DMS79 (cell line): ENCODE measurements around the gene CPNE5.
"Not testable (repeated sequence)": the region's sequence is repeated elsewhere in the genome, so short reads cannot be mapped to it uniquely, and the experiment has no call there.

Experiments
- DNase-seq: peaks from one replicate; lab custom pipeline; 2025; lab: John Stamatoyannopoulos, UW

Gene CPNE5

DNA sequence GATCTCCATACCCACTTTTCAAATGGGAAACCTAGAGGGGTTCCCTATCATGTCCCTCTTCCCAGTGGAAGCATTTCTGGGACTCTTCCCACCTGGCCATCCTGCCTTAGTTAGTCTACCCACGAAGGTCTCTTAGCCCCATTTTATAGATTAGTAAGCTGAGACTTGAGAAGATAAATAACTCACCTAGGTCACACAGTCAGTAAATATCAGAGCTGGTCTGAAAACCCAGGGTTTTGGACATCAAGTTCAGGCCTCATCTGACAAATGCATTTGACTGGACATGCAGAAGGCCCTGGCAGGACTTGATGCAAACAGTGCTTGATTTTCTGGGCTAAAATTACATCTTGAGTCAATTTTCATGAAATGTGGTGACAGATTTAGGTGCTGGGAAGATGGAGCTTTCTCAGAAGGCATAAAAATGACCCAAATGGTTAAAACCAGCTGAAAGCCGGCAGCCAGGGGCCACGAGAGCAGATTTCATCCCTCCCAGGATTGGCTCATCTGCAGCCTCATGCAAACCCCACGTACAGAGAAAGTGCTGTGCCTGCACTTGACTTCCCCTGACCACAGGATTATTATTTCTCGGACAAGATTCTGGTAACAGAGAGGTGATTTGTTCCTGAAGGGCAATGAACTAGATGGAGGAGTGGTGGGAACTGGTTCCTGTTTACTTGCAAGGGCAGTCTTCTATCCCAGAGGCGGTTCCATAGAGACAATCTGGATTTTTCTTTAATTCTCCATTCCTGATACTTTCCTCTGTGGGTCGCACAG is 23.1 kb downstream of the CPNE5 start:
- no peak for DNase-seq

DNA sequence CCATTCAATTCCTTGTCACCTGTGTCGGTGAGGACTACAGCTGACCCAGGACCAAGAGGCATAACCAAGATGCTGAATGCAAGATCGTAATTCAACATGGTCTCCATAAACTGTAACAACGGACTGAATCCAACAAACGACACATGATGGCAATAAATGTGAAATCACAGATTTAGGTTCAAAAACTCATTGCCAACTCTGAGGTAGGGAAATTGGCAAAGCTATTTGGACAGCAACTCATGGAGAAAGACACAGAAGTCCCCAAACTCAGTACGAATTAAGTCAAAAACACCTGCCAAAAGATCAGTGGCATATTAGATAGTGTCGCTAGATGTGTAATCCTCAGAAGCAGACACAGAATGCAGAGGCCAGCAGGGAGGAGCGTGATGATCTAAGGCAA is 25.0 kb downstream of the CPNE5 start:
- DNase-seq, result no peak

DNA sequence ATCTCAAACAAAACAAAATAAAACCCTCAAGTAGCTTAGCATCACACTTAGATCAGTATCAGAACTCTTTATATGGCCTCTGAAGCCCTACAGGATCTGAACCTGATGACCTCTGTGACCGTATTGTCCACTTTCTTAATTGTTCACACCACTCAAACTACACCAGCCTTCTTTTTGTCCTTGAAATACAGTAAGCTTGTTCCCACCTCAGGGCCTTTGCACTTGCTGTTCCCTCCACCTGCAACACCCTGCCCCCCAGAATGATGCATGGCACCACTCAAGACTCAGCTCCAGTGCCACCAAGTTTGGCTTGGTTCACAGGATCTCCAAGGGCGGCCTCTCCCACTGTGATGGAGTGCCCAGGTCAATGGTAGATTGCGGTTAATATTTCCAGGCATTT is 25.7 kb downstream of the CPNE5 start:
- DNase-seq, result no peak

DNA sequence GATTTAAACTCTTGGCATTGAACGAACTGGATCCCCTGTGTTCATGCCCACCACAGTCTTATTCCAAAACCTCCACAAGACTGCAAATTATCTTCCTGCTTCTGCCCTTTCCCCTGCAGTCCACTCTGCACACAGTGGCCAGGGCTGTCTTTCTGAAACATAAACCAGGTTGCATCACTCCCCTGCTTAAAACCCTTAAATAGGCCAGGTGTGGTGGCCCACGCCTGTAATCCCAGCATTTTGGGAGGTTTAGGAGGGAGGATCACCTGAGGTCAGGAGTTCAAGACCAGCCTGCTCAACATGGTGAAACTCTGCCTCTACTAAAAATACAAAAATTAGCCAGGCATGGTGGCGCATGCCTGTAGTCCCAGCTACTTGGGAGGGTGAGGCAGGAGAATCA is 26.2 kb downstream of the CPNE5 start:
- DNase-seq, result not testable (repeated sequence)

DNA sequence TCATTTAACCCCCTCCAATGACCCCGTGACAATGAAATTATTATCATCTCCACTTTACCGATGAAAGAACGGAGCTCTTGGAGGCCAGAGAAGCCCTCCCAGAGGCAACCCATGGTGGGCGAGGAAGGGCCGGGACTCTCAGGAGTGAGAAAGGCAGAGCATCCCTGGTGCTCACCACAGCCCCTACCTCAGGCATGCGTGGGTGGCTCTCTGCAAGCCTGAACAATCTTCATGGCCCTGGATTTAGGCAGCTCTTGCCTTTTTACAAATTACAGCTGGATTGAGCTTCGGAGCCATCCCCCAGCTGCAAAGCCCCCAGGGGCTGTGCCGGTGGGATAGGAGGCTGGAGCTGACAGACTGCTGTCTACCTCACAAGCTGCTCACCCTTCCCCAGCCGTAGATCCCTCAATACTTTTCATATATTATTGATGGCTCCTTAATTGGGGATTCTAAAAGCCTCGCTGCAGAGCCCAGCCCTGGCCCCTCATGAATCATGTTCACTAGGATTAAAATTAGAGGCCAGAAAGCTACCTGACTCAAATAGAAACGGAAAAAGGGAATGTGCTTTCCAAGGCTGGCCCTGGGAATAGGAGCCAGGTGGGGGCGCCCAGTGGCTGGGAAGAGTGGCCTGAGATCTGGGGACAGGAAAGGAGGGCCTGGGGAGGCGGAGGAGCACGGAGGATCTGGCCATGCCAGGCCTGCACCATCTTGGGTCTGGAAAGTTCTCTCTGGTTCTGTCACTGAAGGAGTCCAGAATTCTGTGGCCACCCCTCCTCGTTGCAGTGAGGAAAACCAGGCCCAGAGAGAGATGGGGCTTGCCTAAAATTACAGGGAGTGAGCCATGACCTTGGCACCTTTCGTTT is 29.1 kb downstream of the CPNE5 start:
- DNase-seq, result peak; percentile 24

DNA sequence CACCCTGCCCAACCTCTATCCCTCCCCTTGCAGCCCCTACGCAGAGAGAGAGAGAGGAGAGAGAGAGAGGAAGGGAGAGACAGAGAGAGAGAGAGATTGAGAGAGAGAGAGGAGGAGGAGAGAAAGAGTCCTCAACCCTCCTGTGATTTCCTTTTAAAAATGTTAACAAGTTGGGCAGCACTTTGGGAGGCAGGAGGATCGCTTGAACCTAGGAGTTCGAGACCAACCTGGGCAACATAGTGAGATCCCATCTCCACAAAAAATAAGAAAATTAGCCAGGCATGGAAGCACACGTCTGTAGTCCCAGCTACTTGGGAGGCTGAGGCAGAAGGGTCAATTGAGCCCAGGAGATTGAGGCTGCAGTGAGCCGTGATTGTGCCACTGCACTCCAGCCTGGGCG is 30.1 kb downstream of the CPNE5 start:
- no peak for DNase-seq

DNA sequence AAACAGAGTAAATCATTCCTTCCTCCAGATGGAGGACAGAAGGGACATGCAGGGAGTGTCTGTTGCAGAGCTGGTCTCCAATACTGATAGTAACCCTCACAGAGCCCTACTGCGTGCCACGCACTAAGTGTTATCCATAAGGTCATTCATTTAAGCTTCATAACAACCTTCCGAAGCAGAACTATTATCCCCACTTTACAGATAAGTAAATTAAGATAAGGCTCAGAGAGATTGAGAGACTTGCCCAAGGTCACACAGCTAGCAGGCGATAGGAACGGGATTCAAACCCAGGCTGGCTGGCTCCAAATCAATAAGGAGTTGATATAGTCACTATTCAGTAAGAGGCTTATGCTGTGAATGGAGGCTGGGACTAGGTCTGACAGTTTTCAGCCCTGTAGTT is 30.6 kb downstream of the CPNE5 start:
- DNase-seq, result no peak

DNA sequence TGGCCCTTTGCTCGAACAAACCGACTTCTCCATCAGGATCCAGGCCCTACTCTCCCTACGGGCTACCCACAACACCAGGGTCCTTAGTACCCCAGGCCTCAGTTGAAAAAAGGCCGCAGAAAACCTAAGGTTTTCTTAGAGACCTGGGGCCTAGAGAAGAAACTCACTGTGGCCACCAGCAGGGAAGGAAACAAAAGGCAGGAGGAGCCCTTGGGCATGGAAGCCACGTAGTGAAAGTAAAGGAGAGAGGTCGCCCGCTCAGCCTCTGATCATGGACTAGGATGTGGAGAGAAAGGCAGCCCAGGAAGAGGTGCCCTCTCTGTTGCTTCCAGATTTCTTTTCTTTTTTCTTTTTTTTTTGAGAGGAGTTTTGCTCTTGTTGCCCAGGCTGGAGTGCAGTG is 31.5 kb downstream of the CPNE5 start:
- DNase-seq, result no peak

DNA sequence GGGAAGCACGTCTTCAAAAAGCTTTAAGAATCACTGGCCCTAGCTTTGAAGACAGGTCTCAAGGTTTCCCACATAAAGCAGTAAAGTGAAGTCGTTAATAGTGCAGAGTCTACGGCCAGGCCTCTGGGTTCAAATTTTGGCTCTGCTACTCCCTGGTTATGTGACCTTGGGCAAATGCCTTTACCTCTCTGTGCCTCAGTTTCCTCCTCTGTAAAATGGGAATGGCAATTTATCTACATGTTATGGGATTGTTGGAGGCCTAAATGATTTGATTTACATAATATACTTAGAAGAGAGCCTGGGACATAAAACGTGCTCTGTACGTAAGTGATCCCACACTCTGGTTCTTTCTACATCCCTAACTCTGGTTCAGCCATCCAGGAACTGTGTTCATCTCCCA is 32.1 kb downstream of the CPNE5 start:
- no peak for DNase-seq

DNA sequence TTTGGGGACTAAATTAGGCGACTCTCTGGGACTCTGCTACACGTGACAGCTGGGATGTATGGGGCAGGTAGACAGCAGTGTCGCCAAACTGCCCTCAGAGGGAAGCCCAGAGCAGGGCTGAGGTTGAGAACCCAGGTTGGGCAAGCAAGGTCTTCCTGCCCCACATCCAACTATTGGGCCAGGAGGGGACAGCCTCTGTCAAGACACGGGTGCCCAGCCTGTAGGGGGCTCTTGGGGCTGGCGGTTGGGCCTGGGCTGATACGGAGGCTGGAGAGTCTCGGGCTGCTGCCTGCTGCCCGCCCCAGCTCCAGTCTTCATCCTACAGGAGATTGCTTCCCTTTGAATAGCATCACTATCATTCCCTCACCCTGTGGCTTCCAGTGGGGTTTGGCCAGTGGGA is 33.3 kb downstream of the CPNE5 start:
- no peak for DNase-seq

DNA sequence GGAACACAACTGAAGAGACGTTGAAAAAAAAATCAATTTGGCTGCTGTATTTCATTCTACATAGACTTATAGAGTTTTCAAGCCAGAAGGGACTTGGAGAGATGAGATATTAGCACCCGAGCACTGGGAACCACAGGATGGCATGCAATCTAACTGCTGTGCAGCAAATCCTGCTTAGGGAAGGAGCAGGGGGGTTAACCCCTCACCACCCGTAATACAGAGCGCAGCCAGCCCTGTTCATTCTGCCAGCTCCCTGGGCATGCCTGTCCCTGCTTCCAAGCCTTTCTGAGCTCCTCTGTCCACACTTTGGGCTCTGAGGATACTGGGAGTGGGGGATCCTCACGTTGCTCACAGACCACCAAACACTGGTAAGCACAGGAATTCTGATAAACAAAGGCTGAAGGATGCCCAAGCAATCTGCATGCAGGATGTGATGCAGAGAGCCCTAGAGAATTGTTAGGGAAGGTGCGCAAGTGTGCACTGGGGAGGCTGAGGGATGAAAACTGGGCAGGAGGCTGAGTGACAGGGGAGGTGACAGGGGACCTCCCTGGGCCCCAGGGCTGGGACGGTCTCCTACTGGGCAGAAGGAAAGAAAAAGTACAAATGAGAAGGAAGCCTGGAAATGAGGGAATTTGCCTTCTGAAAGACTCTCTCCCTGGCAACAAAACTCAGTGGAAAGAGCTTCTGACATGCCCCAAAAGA is 34.0 kb downstream of the CPNE5 start:
- no peak for DNase-seq

DNA sequence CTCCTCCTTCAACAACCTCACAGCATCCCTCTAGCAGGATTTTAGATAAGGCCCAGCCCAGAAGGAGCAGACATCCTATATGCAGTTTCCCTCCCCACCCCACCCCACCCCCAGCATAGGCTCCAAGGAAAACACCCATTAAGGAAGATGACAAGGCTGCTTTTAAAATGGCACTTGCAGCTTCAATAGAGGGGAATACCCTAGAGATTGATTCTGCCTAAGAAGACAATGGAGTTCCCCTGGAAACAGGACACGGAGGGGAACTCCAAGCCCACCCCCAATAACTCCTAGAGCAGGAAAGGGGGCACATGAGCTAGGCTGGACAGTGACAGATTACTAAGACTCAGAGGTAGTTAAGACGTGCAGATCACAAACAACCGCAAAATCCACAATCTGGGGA is 34.7 kb downstream of the CPNE5 start:
- DNase-seq, result no peak

DNA sequence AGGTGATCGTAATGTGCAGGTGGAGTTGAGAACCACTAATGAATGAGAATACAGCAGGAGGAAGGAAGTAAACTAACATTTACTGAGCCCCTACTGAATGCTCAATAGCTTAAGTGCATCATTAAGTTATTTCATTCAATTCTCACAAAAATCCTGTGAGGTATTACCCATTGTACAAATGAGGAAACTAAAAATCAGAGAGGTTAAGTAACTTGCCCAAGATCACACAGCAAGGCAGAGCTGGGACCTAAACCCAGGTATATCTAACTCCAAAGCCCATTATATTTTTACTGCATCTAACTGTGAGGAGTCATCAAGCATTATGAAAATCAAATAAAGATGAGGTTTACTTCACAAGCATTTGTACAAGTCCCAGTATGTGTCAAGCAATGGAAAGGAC is 35.3 kb downstream of the CPNE5 start:
- no peak for DNase-seq

DNA sequence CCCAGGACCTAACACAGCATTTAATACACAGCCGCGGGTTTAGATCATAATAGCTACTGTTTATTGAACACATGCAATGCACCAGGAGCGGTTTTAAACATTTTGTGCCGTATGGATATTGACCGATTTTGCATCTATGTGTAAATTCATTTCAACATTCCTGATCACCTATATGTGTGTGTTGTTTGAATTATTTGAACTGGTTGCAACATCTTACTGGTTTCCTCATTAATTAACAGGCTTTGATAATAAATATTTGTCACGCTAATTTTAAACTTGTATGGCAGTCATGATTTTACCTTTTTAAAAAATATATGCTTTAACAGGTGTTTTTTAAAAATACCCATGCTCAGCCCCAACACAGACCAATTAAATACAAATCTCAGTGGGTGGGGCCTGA is 35.8 kb downstream of the CPNE5 start:
- DNase-seq, result no peak

DNA sequence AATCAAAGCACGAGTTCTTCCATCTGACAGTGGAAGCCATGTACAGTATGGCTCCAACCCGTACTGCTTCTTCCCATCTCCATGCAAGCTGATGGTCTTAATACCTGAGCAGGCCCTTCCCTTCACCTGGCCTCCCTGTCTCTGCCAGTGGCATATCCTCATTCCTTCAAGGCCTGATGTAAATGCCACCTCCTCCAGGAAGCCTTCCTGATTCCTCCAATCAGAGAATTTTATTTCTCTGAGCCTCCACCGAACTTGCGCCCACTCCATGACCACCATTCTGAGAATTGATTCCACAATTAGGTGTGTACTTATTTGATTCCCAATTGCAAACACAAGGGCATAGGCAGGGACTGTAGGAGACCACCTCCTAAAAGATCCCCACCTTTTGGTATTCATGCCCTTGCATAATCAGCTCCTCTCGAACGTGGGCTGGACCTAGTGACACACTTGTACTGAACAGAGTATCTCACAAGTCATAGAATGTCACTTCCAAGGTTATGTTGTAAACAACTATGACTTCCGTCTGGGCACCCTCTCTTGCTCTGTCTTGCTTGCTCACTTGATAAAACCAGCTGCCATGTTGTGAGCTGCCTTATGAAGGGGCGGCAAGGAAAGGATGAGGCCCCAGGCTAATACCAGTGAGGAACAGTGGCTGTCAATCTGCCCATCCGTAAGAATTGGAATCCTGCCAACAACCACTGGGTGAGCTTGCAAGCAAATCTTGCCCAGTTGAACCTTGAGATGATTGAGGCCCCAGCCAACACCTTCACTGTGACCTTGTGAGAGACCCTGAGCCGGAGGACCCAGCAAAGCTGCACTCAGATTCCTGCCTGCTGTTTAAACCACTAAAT is 38.8 kb downstream of the CPNE5 start:
- no peak for DNase-seq

DNA sequence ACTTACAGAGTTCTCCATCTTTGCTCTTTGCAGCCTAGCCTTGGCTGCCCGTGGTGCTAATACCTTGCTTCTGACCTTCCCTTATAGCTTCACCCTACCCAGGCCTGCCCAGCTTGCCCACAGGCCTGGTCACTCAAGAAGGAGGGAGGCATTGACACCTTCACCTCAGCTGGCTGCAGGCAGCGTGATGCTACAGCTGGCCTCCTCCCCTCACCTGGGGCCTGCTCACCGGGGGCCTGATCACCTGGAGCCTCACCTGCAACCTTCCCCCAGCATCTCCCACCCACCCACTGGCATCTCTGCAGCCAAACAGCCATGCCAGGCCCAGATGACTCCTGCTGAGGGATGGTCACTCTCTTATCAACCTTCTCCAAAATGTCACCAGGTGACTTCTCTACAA is 40.4 kb downstream of the CPNE5 start:
- no peak for DNase-seq

DNA sequence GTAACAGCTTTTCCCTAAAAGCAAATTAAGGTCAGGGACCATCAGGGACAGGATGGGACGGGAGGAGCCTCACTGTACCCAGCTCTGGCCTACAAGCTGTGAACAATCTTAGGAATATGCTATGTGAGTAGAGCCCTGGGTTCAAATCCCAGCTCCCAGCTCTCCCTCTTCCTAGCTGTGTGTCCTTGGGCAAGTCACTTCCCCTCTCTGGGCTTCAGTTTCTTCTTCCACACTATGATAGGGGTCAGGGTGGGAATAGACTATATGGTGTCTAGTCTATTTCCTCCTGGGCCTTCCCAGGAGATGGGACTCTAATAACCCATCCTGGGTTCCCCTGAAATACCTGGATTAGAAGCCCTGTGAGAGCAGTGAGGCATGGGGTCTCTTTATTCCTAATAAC is 41.6 kb downstream of the CPNE5 start:
- no peak for DNase-seq

DNA sequence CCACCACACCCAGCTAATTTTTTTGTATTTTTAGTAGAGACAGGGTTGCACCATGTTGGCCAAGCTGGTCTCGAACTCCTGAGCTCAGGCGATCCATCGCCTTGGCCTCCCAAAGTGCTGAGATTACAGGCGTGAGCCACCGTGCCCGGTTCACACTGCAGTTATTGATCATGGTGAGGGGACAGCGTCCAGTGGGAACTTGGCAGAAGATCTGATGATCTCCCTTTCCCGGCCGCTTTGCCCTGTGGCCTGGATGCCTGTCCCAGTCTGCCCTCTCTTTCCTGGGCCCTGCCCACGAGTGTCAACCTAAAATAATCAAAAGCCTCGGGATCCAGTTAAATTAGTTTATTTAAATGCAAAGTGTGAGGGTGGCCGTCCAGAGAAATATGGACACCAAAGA is 42.2 kb downstream of the CPNE5 start:
- no peak for DNase-seq

DNA sequence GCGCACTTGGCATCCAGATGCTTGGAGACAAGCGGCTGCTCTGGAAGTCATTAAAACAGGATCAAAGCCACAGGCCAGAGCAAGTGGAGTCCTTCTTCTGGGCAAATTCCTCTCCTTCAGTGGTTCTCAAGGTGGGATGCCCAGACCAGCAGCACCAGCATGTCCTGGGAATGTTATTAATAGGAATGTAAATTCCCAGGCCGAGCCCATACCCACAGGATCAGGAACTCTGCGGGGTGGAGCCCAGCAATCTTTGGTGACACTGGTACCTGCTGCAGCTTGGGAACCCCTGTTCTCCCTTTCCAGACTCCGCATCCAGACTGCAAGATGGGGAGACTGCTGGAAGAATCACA is 44.6 kb downstream of the CPNE5 start:
- no peak for DNase-seq

DNA sequence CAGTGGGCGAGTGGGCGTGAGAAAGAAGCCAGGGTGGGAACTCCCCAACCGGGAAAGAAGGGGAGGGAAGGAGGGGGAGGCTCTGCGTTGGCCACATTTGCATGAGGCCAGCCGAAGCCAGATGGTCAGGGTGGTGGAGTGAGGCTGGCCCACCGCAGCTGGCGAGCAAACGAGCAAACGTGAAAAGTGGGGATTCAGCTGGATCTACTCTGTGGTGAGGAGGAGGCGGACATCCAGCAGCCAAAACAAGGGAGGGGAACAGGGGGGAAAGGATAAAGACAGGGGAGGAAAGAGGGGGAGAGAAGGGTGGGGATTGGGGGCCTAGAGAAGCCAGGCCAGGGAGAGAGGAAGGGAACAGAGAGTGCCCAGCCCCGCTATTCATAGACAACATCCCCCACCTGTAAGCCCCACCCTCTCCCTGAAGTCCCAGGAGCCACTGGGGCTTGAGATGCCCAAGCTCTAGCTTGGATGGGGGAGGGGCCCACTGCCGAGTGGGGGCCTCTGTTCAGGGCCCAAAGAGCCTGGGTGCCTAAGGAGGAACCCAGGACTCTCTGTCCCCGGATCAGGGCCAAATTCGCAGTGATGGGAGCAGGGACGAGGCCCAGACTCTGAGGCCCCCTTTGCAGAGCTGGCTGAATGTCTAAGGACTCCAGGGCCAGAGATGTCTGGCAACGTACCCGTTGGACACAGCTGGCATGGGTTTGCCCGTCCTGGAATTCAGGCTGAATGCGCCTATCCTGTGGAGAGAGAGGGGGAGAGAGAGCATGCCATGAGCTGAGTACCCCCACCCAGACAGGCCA is 45.1 kb downstream of the CPNE5 start:
- no peak for DNase-seq

DNA sequence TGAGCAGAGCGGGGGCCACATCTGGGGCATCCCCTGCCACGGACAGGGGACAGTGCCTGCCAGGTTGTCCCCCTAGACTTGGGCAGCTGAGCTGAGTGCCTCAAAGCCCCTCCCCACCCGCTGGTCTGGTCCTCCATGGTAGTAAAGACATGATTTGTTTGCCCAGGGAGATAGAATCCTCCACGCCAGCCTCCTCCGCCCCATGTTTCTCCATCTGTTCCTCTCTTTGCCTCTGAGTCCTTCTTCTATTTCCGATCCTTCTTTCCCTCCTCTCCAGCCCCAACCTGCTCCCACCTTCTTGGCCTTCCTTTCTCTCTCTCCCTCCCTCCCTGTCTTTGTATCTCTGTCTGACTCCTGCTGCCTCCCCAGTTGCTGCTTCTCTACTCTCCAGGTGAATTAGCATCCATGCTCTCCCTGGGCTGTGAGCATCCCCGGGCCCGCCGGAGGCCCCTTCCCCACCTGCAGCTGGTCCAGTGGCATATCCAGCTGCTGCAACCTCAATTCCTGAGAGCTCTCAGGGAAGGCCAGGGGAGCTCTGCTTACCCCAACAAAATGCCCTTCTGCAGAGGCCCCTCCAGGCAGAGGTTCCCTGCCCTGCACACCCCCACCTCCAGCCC is 45.8 kb downstream of the CPNE5 start:
- no peak for DNase-seq
